Bronchial epithelial cell (primary cell): ENCODE results near the gene WDR83. TPM values are rescaled to one million over a fixed set of nuclear protein-coding genes. Genes with fewer than 3 reads are reported as not detected.
A peak's percentile ranks its signal among the peaks of the same experiment; 100 is the strongest.

ENCODE experiments used
- DNase-seq: peaks from one replicate; pipeline ENCODE4 v3.0.0-alpha.2; 2010; ENCODE audit warnings: low read depth
- FAIRE-seq: peaks from 2 replicates; lab custom pipeline; 2011; peaks lifted over from hg19 to GRCh38; lab: Jason Lieb, UNC
- H3K27me3 ChIP-seq: 2 replicates; pipeline ENCODE4 v1.5.1; 2011; ENCODE audit warnings: low read length; ENCODE audit not compliant: control insufficient read depth, insufficient read depth
- H3K36me3 ChIP-seq: 2 replicates; pipeline ENCODE4 v1.5.1; 2011; ENCODE audit warnings: low read length; ENCODE audit not compliant: control insufficient read depth, insufficient read depth
- H3K4me3 ChIP-seq: 2 replicates; pipeline ENCODE4 v1.5.1; 2011; ENCODE audit warnings: mild to moderate bottlenecking, low read depth, low read length, control low read depth
- total RNA-seq: library from RNA; depleted of rRNA; stranded (reverse); fragments of >200 nt; gene quantifications from 2 replicates; pipeline ENCODE4 v1.2.1, GENCODE V29; 2014
- TF ChIP-seq, protein P1 (sequence below): IDR thresholded peaks from 2 replicates; pipeline ENCODE4 v1.5.1; 2011; ENCODE audit warnings: mild to moderate bottlenecking, moderate library complexity, low read length, control low read depth, inconsistent platforms; ENCODE audit not compliant: insufficient read depth, severe bottlenecking

WDR83 gene
- total RNA-seq, 1 donor from 2014 or later, result 21.1 TPM

GRCh38 chr19:12628040-12629022 is 38.3 kb upstream of the WDR83 start:
- no peak for FAIRE-seq
- no peaks in the 10 kb centered on the region for H3K27me3 ChIP-seq
- TF ChIP-seq, protein P1, sequence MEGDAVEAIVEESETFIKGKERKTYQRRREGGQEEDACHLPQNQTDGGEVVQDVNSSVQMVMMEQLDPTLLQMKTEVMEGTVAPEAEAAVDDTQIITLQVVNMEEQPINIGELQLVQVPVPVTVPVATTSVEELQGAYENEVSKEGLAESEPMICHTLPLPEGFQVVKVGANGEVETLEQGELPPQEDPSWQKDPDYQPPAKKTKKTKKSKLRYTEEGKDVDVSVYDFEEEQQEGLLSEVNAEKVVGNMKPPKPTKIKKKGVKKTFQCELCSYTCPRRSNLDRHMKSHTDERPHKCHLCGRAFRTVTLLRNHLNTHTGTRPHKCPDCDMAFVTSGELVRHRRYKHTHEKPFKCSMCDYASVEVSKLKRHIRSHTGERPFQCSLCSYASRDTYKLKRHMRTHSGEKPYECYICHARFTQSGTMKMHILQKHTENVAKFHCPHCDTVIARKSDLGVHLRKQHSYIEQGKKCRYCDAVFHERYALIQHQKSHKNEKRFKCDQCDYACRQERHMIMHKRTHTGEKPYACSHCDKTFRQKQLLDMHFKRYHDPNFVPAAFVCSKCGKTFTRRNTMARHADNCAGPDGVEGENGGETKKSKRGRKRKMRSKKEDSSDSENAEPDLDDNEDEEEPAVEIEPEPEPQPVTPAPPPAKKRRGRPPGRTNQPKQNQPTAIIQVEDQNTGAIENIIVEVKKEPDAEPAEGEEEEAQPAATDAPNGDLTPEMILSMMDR, result no peak
- peak; percentile 7 for DNase-seq
- H3K4me3 ChIP-seq, result no peak overlapping the region
- H3K36me3 ChIP-seq, result peaks cover 16% of the 10 kb centered on the region

DNA sequence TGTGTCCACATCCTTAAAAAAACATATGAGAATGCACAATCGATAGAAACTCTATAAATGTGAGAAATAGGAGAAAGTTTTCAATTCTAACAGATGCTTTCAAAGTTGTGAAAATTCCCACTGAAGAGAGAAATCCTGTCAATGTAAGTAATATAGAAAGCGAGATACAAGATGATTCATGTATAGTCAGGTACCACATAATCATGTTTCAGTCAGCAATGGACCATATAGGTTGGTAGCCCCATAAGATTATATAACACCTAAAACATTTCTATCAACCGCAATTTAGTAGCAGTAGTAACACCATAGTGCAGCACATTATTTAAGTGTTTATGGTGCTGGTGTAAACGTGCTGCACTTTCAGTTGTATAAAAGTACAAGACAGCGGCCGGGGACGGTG is 37.4 kb upstream of the WDR83 start:
- Histone ChIP-seq H3K36me3 (peaks cover 13% of the 10 kb centered on the region), H3K27me3 (no peaks in the 10 kb centered on the region), H3K4me3 (no peak overlapping the region)
- TF ChIP-seq, protein P1, result no peak
- no peak for FAIRE-seq
- DNase-seq, result no peak

DNA sequence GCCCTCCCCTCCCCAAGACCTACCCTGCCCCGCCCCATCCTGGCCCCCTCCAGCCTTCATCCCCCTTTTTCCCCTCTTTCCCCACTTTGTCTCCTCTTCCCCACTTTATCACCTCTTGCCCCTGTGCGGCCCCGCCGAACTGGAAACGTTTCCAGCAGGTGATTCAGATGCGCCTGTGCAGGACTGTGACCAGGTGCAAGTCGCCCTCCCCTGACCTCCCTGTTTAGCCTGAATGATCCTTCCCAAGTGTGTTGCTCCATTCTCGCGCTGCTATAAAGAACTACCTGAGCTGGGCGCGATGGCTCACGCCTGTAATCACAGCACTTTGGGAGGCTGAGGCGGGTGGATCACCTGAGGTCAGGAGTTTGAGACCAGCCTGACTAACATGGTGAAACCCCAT is 30.0 kb upstream of the WDR83 start:
- TF ChIP-seq, protein P1, result no peak
- Histone ChIP-seq H3K4me3 (no peak overlapping the region), H3K27me3 (no peaks in the 10 kb centered on the region), H3K36me3 (no peaks in the 10 kb centered on the region)
- DNase-seq, result no peak
- no peak for FAIRE-seq

- TF ChIP-seq, protein P1, result no peak
- FAIRE-seq, result no peak
- no peak for DNase-seq
- H3K36me3 ChIP-seq, result no peaks in the 10 kb centered on the region
- no peaks in the 10 kb centered on the region for H3K27me3 ChIP-seq
- H3K4me3 ChIP-seq, result no peak overlapping the region
Measured at GRCh38 chr19:12638611-12639182, 27.9 kb upstream of the WDR83 start.

- DNase-seq (peak; percentile 46), FAIRE-seq (no peak)
- Histone ChIP-seq H3K36me3 (no peaks in the 10 kb centered on the region), H3K4me3 (peak overlapping the region; percentile 7), H3K27me3 (no peaks in the 10 kb centered on the region)
- TF ChIP-seq, protein P1, result peak; percentile 86
Measured at GRCh38 chr19:12639901-12640613, 26.6 kb upstream of the WDR83 start.
